K562 (cell line): ENCODE data around the gene ART4. TPM values are rescaled to one million over a fixed set of nuclear protein-coding genes. Genes with fewer than 3 reads are reported as not detected.

Source experiments
- BACH1 ChIP-seq: fragments of 200-800 bp; sonication (Bioruptor generic); IDR thresholded peaks from 2 replicates; pipeline ENCODE4 v1.6.1; 2016; ENCODE audit warnings: missing genetic modification characterization, missing compliant biosample characterization
- CSDE1 ChIP-seq, 2 experiments: fragments of 450-650 bp; IDR thresholded peaks; 2 replicates each; pipeline ENCODE4 v1.6.1; 2016; ENCODE audit warnings: mild to moderate bottlenecking in 1 of 2
- HMG20B ChIP-seq: fragments of 250-450 bp; sonication (Bioruptor Pico); IDR thresholded peaks from 2 replicates; pipeline ENCODE4 v1.5.0; 2021; ENCODE audit warnings: mild to moderate bottlenecking
- HNRNPLL ChIP-seq: fragments of 200-400 bp; formaldehyde crosslinking; IDR thresholded peaks from 2 replicates; pipeline ENCODE4 v1.6.1; 2017; ENCODE audit warnings: low read length, low read depth, mild to moderate bottlenecking; ENCODE audit not compliant: poor library complexity, severe bottlenecking
- NCOA1 ChIP-seq: fragments of 450-650 bp; IDR thresholded peaks from 2 replicates; pipeline ENCODE4 v1.6.1; 2016; ENCODE audit warnings: low read depth
- NONO ChIP-seq, 2 experiments: fragments of 200-400 bp in 1 of 2; fragments of 450-650 bp in 1 of 2; formaldehyde crosslinking in 1 of 2; IDR thresholded peaks; 2 replicates each; pipeline ENCODE4 v1.6.1; 2017; ENCODE audit warnings: low read depth in 2 of 2, mild to moderate bottlenecking in 2 of 2, moderate library complexity in 2 of 2, low read length in 1 of 2
- PHF20 ChIP-seq: fragments of 450-650 bp; IDR thresholded peaks from 2 replicates; pipeline ENCODE4 v1.6.1; 2018; ENCODE audit not compliant: partially characterized antibody
- POU5F1 ChIP-seq: fragments of 150-350 bp; IDR thresholded peaks from 2 replicates; pipeline ENCODE4 v1.6.1; 2014; ENCODE audit warnings: borderline replicate concordance, low read length, low read depth, mild to moderate bottlenecking; ENCODE audit not compliant: partially characterized antibody
- SMAD4 ChIP-seq: fragments of 250-450 bp; sonication (Bioruptor Pico); conservative IDR thresholded peaks from 2 replicates; pipeline ENCODE4 v1.8.0; 2021; ENCODE audit warnings: inconsistent platforms, mild to moderate bottlenecking, moderate library complexity
- SPI1 ChIP-seq: IDR thresholded peaks from 2 replicates; pipeline ENCODE4 v1.6.1; 2011; ENCODE audit warnings: low read depth, low read length, control low read depth, borderline replicate concordance
- TCFL5 ChIP-seq: fragments of 250-450 bp; sonication (Bioruptor Pico); conservative IDR thresholded peaks from 2 replicates; pipeline ENCODE4 v1.6.1; 2021; ENCODE audit warnings: mild to moderate bottlenecking, moderate library complexity, matching md5 sums
- TEAD1 ChIP-seq, 2 experiments: fragments of 450-650 bp in 1 of 2; sonication (generic) in 1 of 2; formaldehyde crosslinking; IDR thresholded peaks; 2 replicates each; pipeline versions ENCODE4 v1.4.0 to v1.8.0; 2020 to 2022; ENCODE audit warnings: mild to moderate bottlenecking in 2 of 2, missing genetic modification reagents in 1 of 2
- TEAD4 ChIP-seq, 2 experiments: sonication (generic) in 1 of 2; formaldehyde crosslinking in 1 of 2; IDR thresholded peaks; 2 replicates each; pipeline versions ENCODE4 v1.6.1 to v1.8.0; 2012 to 2022; ENCODE audit warnings: borderline replicate concordance in 1 of 2, inconsistent platforms in 1 of 2, low read length in 1 of 2, mild to moderate bottlenecking in 1 of 2, missing genetic modification reagents in 1 of 2
- ZFP30 ChIP-seq: fragments of 250-450 bp; sonication (Bioruptor Pico); IDR thresholded peaks from 2 replicates; pipeline ENCODE4 v1.8.0; 2022; ENCODE audit warnings: moderate library complexity, mild to moderate bottlenecking, inconsistent platforms, borderline replicate concordance
- ZKSCAN1 ChIP-seq: fragments of 150-350 bp; IDR thresholded peaks from 2 replicates; pipeline ENCODE4 v1.6.1; 2016; ENCODE audit warnings: low read depth, low read length
- ZNF174 ChIP-seq: fragments of 250-450 bp; sonication (Bioruptor Pico); IDR thresholded peaks from 2 replicates; pipeline ENCODE4 v1.4.0; 2020; ENCODE audit warnings: mild to moderate bottlenecking
- ZNF696 ChIP-seq: fragments of 250-450 bp; sonication (Bioruptor Pico); conservative IDR thresholded peaks from 2 replicates; pipeline ENCODE4 v1.4.0; 2020; ENCODE audit warnings: mild to moderate bottlenecking, moderate library complexity
- ZNF77 ChIP-seq: fragments of 250-450 bp; sonication (Bioruptor Pico); IDR thresholded peaks from 2 replicates; pipeline ENCODE4 v1.5.0; 2020
- polyA plus RNA-seq, 8 experiments: library from polyadenylated mRNA; depleted of rRNA in 4 of 8; stranded (reverse) in 5 of 8; unstranded in 3 of 8; fragments of >200 nt; fragmentation: Nextera tagmentation in 2 of 8; fragmentation: Illumina TruSeq in 1 of 8; extraction: Ambion mirVana in 2 of 8; extraction: Trizol in 1 of 8; gene quantifications; 2 replicates each; pipeline versions ENCODE4 v1.2.1 to v1.2.3, GENCODE V29; 2011 to 2014; ENCODE audit warnings: inconsistent platforms in 1 of 8, missing spikeins in 1 of 8
- total RNA-seq, 7 experiments: library from RNA; depleted of rRNA in 6 of 7; stranded (reverse); fragments of >200 nt in 6 of 7; fragmentation: Illumina TruSeq in 2 of 7; extraction: Trizol in 2 of 7; gene quantifications; 2 replicates each; pipeline versions ENCODE4 v1.2.1 to v1.2.3, GENCODE V29; 2011 to 2021; ENCODE audit warnings: low replicate concordance in 1 of 7
- TF ChIP-seq, protein P1 (sequence below), 2 experiments: IDR thresholded peaks; 2 replicates each; pipeline ENCODE4 v1.6.1; 2011; ENCODE audit warnings: borderline replicate concordance in 1 of 2, control low read depth in 1 of 2, low read depth in 1 of 2, low read length in 1 of 2, mild to moderate bottlenecking in 1 of 2, mixed read lengths in 1 of 2, moderate library complexity in 1 of 2; ENCODE audit not compliant: insufficient read depth in 1 of 2, insufficient read length in 1 of 2, poor library complexity in 1 of 2, severe bottlenecking in 1 of 2; ENCODE audit errors: extremely low read depth in 1 of 2
- TF ChIP-seq, protein P2 (sequence below): sonication (generic); formaldehyde crosslinking; IDR thresholded peaks from 2 replicates; pipeline ENCODE4 v1.8.0; 2022; ENCODE audit warnings: mild to moderate bottlenecking, missing genetic modification reagents
- TF ChIP-seq, protein P3 (sequence below): fragments of 250-450 bp; sonication (Bioruptor Pico); IDR thresholded peaks from 2 replicates; pipeline ENCODE4 v1.6.1; 2021; ENCODE audit warnings: mild to moderate bottlenecking
- TF ChIP-seq, protein P4 (sequence below): sonication (generic); formaldehyde crosslinking; IDR thresholded peaks from 2 replicates; pipeline ENCODE4 v1.8.1; 2023; ENCODE audit warnings: mild to moderate bottlenecking, missing genetic modification reagents, moderate library complexity

The ART4 gene
- total and polyA plus RNA-seq, 9 of the 15 experiments (the other 6 are each of a cell fraction or from before 2014, with no cell fraction given) = 0.07 TPM; not detected in 8

DNA sequence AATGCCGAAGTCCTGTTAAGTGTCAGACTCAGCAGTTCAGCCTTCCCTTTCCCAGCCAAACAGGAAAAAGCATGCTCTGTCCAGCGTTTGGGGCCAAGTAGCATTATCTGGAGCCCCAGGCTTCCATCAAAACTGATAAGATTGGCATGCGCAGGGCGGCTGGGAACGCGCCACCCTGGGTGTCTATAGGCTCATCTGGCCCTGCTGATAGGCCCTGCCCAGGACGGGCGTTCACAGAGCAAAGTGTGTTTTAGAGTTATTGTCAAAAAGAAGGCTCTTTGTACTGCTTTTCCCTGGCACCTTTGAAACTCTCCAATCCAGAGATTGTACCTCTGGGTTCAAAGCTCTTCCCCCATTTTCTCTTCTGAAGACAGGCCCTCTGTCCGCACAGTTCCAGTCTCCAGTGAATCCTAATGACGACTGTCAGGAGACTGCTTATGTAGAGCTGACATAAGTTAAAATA, at the start of gene ART4 (continued):
- TF ChIP-seq PHF20 (no peak), SPI1 (no peak), NONO (IDR thresholded peaks at IDR 0.05; ENCODE audit: low read depth in 2 of 2, low read length in 1 of 2) (no peak), TEAD1 (CRISPR knock-in tag; IDR thresholded peaks at IDR 0.05) (no peak), CSDE1 (IDR thresholded peaks at IDR 0.05) (no peak), HNRNPLL (no peak), NCOA1 (no peak), SMAD4 (peak; percentile 82), POU5F1 (no peak), ZNF696 (CRISPR knock-in tag) (no peak), ZKSCAN1 (0 out of 2 replicates have a peak, but pooled peaks have one; percentile 25), BACH1 (tag) (no peak), ZFP30 (no peak), TCFL5 (CRISPR knock-in tag) (no peak), ZNF174 (CRISPR knock-in tag) (no peak), ZNF77 (CRISPR knock-in tag) (no peak), TEAD4 (IDR thresholded peaks at IDR 0.05; ENCODE audit: low read length) (peak; percentile 80), TEAD4 (CRISPR knock-in tag; IDR thresholded peaks at IDR 0.05; ENCODE audit: borderline replicate concordance) (no peak), HMG20B (CRISPR knock-in tag) (no peak)
- TF ChIP-seq, protein P1, sequence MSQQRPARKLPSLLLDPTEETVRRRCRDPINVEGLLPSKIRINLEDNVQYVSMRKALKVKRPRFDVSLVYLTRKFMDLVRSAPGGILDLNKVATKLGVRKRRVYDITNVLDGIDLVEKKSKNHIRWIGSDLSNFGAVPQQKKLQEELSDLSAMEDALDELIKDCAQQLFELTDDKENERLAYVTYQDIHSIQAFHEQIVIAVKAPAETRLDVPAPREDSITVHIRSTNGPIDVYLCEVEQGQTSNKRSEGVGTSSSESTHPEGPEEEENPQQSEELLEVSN (IDR thresholded peaks at IDR 0.05; ENCODE audit: borderline replicate concordance in 1 of 2, extremely low read depth in 1 of 2, insufficient read depth in 1 of 2, insufficient read length in 1 of 2, low read depth in 1 of 2, low read length in 1 of 2, poor library complexity in 1 of 2, severe bottlenecking in 1 of 2) = no peak
- TF ChIP-seq, protein P2, sequence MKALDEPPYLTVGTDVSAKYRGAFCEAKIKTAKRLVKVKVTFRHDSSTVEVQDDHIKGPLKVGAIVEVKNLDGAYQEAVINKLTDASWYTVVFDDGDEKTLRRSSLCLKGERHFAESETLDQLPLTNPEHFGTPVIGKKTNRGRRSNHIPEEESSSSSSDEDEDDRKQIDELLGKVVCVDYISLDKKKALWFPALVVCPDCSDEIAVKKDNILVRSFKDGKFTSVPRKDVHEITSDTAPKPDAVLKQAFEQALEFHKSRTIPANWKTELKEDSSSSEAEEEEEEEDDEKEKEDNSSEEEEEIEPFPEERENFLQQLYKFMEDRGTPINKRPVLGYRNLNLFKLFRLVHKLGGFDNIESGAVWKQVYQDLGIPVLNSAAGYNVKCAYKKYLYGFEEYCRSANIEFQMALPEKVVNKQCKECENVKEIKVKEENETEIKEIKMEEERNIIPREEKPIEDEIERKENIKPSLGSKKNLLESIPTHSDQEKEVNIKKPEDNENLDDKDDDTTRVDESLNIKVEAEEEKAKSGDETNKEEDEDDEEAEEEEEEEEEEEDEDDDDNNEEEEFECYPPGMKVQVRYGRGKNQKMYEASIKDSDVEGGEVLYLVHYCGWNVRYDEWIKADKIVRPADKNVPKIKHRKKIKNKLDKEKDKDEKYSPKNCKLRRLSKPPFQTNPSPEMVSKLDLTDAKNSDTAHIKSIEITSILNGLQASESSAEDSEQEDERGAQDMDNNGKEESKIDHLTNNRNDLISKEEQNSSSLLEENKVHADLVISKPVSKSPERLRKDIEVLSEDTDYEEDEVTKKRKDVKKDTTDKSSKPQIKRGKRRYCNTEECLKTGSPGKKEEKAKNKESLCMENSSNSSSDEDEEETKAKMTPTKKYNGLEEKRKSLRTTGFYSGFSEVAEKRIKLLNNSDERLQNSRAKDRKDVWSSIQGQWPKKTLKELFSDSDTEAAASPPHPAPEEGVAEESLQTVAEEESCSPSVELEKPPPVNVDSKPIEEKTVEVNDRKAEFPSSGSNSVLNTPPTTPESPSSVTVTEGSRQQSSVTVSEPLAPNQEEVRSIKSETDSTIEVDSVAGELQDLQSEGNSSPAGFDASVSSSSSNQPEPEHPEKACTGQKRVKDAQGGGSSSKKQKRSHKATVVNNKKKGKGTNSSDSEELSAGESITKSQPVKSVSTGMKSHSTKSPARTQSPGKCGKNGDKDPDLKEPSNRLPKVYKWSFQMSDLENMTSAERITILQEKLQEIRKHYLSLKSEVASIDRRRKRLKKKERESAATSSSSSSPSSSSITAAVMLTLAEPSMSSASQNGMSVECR (CRISPR knock-in tag) = no peak
- TF ChIP-seq, protein P3, sequence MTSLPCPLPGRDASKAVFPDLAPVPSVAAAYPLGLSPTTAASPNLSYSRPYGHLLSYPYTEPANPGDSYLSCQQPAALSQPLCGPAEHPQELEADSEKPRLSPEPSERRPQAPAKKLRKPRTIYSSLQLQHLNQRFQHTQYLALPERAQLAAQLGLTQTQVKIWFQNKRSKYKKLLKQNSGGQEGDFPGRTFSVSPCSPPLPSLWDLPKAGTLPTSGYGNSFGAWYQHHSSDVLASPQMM (CRISPR knock-in tag) = no peak
- TF ChIP-seq, protein P4, sequence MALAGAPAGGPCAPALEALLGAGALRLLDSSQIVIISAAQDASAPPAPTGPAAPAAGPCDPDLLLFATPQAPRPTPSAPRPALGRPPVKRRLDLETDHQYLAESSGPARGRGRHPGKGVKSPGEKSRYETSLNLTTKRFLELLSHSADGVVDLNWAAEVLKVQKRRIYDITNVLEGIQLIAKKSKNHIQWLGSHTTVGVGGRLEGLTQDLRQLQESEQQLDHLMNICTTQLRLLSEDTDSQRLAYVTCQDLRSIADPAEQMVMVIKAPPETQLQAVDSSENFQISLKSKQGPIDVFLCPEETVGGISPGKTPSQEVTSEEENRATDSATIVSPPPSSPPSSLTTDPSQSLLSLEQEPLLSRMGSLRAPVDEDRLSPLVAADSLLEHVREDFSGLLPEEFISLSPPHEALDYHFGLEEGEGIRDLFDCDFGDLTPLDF (CRISPR knock-in tag) = no peak
